Activated T-helper 1 cell treated with anti-CD3 and anti-CD28 coated beads, Interleukin-2, amount 50 U/mL, for 16 hours (primary cell): ENCODE data around the gene FSD2.
A peak's percentile ranks its signal among the peaks of the same experiment; 100 is the strongest.
"Not testable (repeated sequence)": the region's sequence is repeated elsewhere in the genome, so short reads cannot be mapped to it uniquely, and the experiment has no call there.

ENCODE experiments used
- DNase-seq, 2 donors: peaks; one replicate each; pipeline ENCODE4 v3.0.0-alpha.2; 2020; ENCODE audit warnings: low read depth in 1 of 2, low spot score in 1 of 2

Gene FSD2

DNA sequence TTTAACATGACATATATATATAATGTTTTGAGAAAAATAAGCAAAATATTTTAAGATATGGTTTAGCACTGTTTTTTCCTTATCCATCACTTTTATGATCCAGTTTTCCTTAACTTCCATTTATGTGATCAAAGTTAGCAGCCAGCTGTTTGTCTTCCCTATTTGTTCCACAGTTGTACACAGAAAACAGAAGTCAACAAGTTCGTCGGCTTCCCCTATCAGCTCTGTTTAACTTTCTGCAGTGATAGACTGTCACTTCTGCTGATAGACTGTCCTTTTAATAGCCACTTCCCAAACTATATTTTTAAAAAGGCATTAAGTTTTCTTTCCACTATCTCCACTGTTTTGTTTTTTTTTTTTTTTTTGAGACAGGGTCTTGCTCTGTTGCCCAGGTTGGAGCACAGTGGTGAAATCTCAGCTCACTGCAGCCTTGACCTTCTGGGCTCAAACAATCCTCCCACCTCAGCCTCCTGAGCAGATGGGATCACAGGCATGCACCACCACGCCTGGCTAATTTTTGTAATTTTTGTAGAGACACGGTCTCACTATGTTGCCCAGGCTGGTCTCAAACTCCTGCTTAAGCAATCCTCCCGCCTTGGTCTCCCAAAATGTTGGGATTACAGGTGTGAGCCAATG is 7.2 kb downstream of the FSD2 start:
- DNase-seq: no peak

DNA sequence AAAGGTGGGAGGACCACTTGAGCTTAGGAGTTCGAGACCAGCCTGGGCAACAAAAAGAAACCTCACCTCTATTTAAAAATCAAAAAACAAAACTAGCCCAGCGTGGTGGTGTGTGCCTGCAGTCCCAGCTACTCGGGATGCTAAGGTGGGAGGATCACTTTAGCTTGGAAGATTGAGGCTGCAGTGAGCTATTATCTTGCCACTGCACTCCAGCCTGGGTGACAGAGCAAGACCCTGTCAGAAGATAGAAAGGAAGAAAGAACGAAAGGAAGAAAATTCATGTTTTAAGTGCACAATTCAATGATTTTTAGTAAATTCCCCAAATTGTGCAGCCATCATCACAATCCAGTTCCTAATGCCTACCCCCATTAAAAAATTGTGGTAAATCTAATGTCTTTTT is 7.8 kb downstream of the FSD2 start:
- no peak for DNase-seq

GRCh38 chr15:82793737-82794136 is 12.1 kb downstream of the FSD2 start:
- DNase-seq: no peak

GRCh38 chr15:82792068-82792467 is 13.8 kb downstream of the FSD2 start:
- no peak for DNase-seq

DNA sequence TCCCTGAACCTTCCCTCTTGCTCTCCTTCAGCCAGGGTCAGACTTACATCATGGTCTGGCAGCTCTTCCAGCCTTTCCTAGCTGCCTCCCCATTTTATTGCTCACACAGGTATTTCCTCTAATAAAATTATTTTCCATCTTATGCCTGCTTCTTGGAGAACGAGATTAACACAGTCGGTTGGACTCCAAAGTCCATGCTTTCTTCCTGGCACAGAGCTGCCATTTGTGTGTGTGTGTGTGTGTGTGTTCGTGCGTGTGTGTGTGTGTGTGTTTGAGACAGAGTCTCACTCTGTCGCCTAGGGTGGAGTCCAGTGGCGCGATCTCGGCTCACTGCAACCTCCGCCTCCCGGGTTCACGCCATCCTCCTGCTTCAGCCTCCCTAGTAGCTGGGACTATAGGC is 15.5 kb downstream of the FSD2 start:
- DNase-seq: no peak

- DNase-seq: no peak
Measured at GRCh38 chr15:82789491-82789890, 16.4 kb downstream of the FSD2 start.

- no peak for DNase-seq
Measured at GRCh38 chr15:82788496-82788895, 17.4 kb downstream of the FSD2 start.

- DNase-seq: no peak
Measured at GRCh38 chr15:82781349-82781748, 24.5 kb downstream of the FSD2 start.

DNA sequence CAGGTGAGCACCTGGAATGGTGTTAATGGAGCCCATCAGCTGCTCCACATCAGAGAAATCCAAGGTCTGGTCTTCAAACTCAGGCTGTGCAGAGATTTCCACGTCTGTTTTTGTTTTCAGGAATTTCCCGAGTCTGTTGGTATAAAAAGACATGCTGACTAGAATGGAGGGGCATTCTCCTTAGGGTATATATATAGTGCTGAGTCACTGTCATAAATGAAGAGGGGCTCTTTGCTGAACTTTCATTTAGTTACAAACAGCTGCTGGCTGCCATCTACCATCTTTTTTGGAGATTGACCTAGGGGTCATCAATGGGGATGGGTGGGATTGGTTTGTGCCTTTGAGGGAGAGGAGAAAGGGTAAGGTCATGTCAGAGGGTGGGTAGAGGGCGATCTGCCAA is 27.1 kb downstream of the FSD2 start:
- DNase-seq: no peak

DNA sequence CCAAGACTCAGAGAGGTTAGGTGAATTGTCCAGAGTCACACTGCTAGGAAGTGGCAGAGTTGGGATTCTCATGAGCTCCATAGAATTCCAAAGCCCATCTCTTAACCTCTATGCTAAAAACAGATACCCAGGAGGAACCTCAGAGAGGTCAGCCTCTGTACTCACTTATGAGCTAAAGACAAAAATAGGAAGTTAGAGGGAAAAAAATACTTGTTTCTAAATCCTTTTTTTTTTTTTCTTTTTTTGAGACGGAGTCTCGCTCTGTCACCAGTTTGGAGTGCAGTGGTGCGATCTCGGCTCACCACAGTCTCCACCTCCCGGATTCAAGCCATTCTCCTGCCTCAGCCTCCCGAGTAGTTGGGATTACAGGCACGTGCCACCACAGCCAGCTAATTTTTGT is 31.4 kb downstream of the FSD2 start:
- DNase-seq: no peak

DNA sequence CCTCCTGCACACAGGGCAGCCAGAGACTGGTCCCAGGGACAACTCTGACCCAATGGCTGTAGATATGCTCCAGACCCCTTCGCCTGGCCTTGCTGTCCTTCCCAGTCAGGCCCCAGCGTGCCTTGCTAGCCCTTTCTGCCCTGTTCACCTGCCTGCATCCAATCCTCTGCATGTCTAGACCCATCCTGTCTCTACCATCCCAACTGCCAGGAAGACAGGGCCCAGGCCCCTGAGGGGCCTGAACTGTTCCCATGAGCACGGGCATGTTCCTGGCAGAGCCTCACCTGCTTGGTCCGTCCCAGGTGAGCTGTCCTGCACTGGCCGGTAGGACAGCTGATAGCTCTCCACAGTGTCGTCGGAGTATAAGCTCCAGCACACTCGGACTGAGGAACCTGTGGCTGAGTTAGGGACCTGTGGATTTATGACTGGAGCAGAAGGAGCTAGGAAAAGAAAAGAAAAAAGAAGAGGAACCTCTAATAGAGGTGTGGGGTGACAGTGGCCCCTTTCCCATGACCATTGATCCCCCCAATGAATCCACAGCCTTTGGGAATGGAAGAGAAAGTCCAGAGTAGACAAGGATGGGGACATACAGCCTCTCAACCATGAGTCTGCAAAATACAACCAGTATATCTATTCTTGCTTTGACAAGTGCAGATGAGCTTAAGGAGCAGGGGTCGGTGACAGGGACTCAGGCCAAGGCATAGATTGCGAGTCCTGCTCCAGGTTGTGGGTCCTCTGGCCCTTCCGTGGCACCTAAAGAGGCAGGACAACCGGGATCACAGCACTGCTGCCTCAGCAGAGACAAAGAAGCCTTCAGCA is 33.9 kb downstream of the FSD2 start:
- DNase-seq: no peak

DNA sequence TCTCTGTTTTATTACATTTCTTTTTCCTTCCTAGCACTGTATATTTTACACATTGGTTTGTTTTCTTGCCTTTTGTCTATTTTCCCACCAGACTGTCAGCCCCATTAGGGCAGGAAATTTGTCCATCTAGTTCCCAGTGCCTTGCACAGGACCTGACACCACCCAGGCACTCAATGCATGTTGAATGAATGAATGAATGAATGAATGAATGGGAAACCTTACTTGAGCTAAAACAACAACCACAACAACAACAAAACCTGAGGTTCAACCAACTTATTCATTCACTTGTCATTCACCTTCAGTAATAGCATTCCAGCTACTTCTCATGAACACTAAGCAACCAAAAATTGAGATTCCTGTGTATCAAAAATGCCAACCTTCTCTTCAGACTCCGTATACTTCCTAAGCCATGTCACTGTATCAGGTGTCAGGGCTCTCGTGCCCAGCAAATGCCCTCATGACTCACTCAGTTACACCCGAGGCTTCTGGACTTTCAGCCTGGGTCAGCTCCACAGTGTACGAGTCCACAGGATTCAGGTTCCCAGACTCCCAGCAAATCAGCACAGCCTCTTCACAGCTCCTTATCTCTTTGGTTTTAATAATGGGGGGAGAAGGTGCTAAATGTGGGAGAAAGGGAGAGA is 37.3 kb downstream of the FSD2 start:
- no peak for DNase-seq

DNA sequence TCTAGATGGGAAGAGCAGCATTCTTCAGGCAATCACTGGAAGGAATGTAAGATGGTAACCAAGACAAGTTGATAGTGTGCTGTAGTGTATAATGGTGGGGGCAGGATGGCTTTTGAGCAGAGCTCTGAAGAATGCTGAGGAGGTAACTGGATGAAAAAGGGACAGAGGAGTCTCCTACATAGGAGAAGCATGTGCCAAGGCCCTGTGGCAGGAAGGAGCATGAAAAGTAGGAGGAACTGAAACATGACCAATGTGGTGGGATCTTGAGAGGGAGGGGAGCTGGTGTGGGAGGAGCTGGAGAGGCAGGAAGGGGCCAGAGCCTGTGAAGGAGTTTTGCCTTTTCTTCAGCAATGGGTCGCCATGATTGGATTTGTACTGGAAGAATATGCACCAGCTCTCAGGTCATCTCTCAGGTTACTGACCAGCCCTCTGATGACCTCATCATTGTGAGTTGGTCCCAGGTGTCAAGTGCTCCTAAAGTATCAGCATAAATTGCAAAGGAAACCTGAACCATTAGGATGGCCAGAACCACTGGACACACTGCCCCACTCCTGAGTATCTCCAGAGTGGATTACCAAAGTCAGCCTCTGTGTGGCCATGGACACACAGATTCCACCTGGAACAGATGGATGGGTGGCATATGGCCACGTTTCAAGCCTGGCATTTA is 38.6 kb downstream of the FSD2 start:
- no peak for DNase-seq

GRCh38 chr15:82766201-82766600 is 39.7 kb downstream of the FSD2 start:
- DNase-seq: not testable (repeated sequence)

DNA sequence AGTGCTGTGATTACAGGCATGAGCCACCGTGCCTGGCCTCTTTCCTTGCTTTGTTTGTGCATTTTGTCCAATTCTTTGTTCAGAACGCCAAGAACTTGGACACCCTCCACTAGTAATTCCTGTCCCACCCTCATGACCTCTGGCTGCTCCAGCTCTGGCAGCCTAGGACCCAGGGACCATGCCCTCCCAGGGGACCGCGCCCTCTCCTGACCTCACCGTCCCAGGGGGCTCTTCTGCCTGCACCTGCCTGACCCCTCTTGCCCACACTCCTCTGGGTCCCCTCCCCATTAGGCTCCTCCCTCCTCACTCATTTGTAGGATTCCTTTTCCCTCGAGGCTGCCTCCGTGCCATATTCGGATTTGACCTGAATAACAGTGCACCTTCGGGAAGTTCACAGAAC is 41.1 kb downstream of the FSD2 start:
- DNase-seq: no peak

- no peak for DNase-seq
Measured at GRCh38 chr15:82764117-82764490, 41.8 kb downstream of the FSD2 start.

DNA sequence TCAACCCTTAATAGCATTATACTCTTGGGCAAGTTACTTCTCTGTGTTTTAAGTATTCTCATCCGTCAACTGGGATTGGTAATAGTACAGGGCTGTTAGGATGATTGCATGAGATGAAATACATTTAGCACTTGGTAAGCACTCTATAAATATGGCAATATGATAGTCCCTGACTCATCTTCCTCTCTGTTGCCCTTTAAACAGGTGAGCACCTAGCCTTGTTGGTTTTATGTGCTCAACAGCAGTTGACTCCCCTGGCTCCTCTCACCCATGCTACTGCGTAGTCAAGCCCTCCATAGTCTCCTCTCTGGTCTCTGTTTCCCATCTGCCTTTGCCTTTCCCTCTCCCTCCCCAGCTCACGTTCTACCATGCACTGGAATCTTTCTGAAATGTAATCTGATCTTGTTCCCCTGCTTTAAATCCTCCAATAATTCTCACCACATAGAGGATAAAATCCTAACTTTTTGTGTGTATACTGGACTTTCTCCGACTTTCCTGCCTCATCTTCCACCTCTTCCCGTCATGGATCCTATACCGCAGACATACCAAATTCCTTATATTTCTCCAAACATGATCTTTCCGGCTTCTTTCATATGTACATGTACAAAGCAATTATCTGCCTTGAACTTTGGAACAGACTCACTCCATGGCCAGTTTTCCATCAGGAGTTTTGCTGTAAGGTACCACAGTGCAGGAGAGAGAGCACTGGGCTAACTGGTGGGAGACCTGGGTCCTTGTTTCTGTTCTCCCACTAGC is 42.3 kb downstream of the FSD2 start:
- DNase-seq: no peak

DNA sequence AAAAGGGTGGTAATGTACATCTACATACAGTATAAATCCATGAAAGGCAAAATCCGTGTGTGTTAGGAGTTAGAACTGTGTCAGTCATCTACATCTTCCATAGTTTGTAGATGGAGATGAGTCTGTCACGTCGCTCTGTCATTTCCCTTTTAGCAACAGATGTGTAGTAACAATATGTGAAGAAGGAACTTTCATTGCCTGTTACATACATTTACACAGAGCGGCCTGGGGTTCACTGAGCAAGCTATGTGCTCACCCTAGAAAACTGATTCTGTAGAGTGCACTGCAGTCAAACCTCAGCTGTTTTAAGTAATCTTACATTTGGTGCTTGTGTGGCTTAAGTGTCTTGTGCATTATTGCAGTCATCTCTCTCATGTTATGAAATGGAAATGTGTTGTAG is 54.6 kb downstream of the FSD2 start:
- DNase-seq: no peak

DNA sequence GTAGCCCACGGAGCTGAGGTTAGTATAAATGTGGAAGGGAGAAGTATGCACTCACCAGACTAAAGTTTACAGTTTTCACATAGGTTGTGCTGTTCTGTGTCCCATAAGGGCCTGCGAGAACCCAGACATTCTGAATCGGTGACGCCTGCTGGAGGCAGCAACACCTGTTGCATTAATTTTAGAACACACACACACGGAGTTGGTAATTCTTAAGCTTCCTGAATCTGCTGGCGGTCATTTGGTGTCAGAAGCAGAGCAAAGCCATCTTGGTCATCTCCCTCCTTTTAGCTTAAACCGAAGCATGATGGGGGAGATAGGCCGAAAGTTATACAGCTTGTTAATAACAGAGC is 55.1 kb downstream of the FSD2 start:
- no peak for DNase-seq

DNA sequence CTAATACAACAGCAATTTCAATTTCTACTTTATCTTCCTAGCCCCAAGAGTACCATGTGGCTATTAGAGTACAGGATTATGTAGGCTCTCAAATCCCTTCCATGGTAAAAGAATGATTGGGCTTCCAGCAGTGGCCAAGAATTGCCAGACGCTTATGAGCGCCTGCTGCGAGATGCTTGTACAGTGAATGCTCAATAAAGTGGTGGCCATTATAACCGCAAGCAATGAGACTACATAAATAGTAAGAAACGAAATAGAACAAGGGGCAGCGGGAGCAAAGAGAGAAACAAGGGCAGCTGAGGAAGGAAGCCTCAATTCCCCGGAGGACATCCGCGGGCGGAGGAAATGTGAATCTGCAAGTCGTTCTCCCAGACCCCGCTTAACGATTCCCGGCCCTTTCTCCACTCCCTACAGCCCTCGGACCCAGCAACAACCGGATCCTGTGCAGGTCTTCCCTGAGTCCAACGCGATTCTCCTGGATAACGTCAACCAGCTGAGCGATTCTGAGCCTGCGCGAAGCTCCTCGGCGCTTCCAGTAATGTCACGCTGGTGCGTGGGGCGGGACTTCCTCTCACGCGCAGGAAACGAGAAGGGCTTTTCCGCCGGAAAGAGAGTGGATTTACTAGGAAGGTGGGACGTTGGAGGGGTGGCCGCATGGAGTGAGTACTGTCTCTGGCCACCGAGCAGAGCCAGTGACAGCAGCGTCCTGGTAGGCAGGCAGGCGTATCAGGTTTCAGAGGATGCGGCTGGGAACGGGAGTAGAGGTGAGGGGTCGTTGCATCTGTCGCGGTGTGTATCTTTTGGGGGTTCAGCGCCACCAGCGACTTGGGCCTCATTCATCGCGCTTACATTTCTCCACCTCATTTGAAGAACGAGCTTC is 55.7 kb downstream of the FSD2 start:
- peak; percentile 68 to 72 for DNase-seq
